ENCODE measurements around the gene REPIN1.

REPIN1 gene

DNA sequence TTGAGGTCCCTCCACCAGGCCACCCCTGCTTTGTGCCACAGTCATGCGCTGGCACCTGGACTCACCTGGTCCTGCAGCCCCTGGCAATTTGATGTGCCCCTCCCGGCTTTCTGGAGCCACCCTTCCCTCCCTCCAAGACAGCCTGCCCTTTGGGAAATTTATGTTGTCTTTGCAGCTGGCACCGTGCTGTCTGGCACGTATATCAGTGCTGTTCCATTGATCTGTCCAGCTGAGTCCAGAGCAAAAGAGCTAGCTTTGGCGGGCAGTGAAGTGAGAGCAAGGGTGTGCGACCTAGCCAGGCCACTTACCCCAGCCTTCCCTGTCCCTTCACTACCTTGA lies 32.9 kb upstream of the REPIN1 start:
- Histone ChIP-seq H3K4me1 (ENCODE audit: control insufficient read depth in 1 of 2, insufficient read depth in 2 of 2, low read length in 2 of 2) (peaks cover 7 to 11% of the 10 kb centered on the region in 2 experiments), H3K14ac (ENCODE audit: low read length) (no peak overlapping the region), H4K8ac (ENCODE audit: low read depth, low read length) (no peak overlapping the region), H2BK12ac (ENCODE audit: low read length) (no peak overlapping the region), H3K4me2 (ENCODE audit: low read length) (no peak overlapping the region), H3K23ac (ENCODE audit: low read length) (no peak overlapping the region), H3K4ac (ENCODE audit: low read depth, low read length) (no peak overlapping the region), H2AK5ac (ENCODE audit: low read length) (no peak overlapping the region), H4K91ac (ENCODE audit: low read depth, low read length) (no peak overlapping the region), H3K27me3 (ENCODE audit: insufficient read depth, low read length) (no peaks in the 10 kb centered on the region), H3K9me3 (ENCODE audit: insufficient read depth, low read depth, low read length) (no peaks in the 10 kb centered on the region), H3K27ac (ENCODE audit: low read depth, low read length) (no peak overlapping the region), H3K36me3 (ENCODE audit: control insufficient read depth in 1 of 2, insufficient read depth in 2 of 2, low read length in 2 of 2) (peaks cover 3 to 19% of the 10 kb centered on the region in 2 experiments), H3K4me3 (ENCODE audit: low read depth, low read length) (no peak overlapping the region), H3K18ac (ENCODE audit: low read length) (no peak overlapping the region), H3K79me1 (ENCODE audit: low read length) (peaks cover 3% of the 10 kb centered on the region), H2BK5ac (ENCODE audit: low read depth, low read length, poor library complexity) (no peak overlapping the region), H3K79me2 (ENCODE audit: control insufficient read depth, insufficient read depth, low read length, poor library complexity) (peaks cover under 1% of the 10 kb centered on the region), H2BK120ac (ENCODE audit: insufficient read depth, low read length, poor library complexity) (no peak overlapping the region), H3K9ac (ENCODE audit: low read length) (no peak overlapping the region), H4K12ac (ENCODE audit: low read depth, low read length) (no peak overlapping the region), H2AFZ (ENCODE audit: insufficient read depth, low read length, poor library complexity) (no peak overlapping the region)
- WGBS (ENCODE audit: extremely low coverage, insufficient coverage, insufficient read length) = no CpG with 5 or more reads among the region's 6 CpGs
- no peak for DNase-seq

- no peak overlapping the region for H3K9ac ChIP-seq (ENCODE audit: low read length)
- H3K4me3 ChIP-seq (ENCODE audit: low read depth, low read length) = no peak overlapping the region
- H3K27ac ChIP-seq (ENCODE audit: low read depth, low read length) = no peak overlapping the region
- no peak overlapping the region for H4K8ac ChIP-seq (ENCODE audit: low read depth, low read length)
- H2BK12ac ChIP-seq (ENCODE audit: low read length) = no peak overlapping the region
- H3K9me3 ChIP-seq (ENCODE audit: insufficient read depth, low read depth, low read length) = no peaks in the 10 kb centered on the region
- H2BK5ac ChIP-seq (ENCODE audit: low read depth, low read length, poor library complexity) = no peak overlapping the region
- no peak overlapping the region for H3K4ac ChIP-seq (ENCODE audit: low read depth, low read length)
- H3K36me3 ChIP-seq (ENCODE audit: control insufficient read depth in 1 of 2, insufficient read depth in 2 of 2, low read length in 2 of 2) = peaks cover 3 to 19% of the 10 kb centered on the region in 2 experiments
- H2AK5ac ChIP-seq (ENCODE audit: low read length) = no peak overlapping the region
- H3K79me1 ChIP-seq (ENCODE audit: low read length) = peaks cover 10% of the 10 kb centered on the region
- H3K18ac ChIP-seq (ENCODE audit: low read length) = no peak overlapping the region
- no peak overlapping the region for H3K4me2 ChIP-seq (ENCODE audit: low read length)
- H2BK120ac ChIP-seq (ENCODE audit: insufficient read depth, low read length, poor library complexity) = no peak overlapping the region
- no peak for DNase-seq
- H3K23ac ChIP-seq (ENCODE audit: low read length) = no peak overlapping the region
- H3K27me3 ChIP-seq (ENCODE audit: insufficient read depth, low read length) = no peaks in the 10 kb centered on the region
- peaks cover 14 to 17% of the 10 kb centered on the region in 2 experiments for H3K4me1 ChIP-seq (ENCODE audit: control insufficient read depth in 1 of 2, insufficient read depth in 2 of 2, low read length in 2 of 2)
- no CpG with 5 or more reads among the region's 14 CpGs for WGBS (ENCODE audit: extremely low coverage, insufficient coverage, insufficient read length)
- peaks cover 7% of the 10 kb centered on the region for H3K79me2 ChIP-seq (ENCODE audit: control insufficient read depth, insufficient read depth, low read length, poor library complexity)
- no peak overlapping the region for H3K14ac ChIP-seq (ENCODE audit: low read length)
- H4K91ac ChIP-seq (ENCODE audit: low read depth, low read length) = no peak overlapping the region
- no peak overlapping the region for H2AFZ ChIP-seq (ENCODE audit: insufficient read depth, low read length, poor library complexity)
- no peak overlapping the region for H4K12ac ChIP-seq (ENCODE audit: low read depth, low read length)
Observed at GRCh38 chr7:150336746-150337145, 31.9 kb upstream of the REPIN1 start.

DNA sequence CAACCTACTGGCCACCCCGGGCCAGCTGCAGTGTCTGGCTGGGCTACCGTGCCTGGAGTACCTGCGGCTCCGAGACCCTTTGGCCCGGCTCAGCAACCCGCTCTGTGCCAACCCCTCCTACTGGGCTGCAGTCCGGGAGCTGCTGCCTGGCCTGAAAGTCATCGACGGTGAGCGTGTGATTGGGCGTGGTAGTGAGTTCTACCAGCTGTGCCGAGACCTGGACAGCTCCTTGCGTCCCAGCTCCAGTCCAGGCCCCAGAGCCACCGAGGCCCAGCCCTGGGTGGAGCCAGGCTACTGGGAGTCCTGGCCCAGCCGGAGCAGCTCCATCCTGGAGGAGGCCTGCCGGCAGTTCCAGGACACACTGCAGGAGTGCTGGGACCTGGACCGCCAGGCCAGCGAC lies 31.4 kb upstream of the REPIN1 start:
- H3K27ac ChIP-seq (ENCODE audit: low read depth, low read length) = no peak overlapping the region
- H3K23ac ChIP-seq (ENCODE audit: low read length) = no peak overlapping the region
- WGBS (ENCODE audit: extremely low coverage, insufficient coverage, insufficient read length) = no CpG with 5 or more reads among the region's 18 CpGs
- H3K27me3 ChIP-seq (ENCODE audit: insufficient read depth, low read length) = no peaks in the 10 kb centered on the region
- H3K36me3 ChIP-seq (ENCODE audit: control insufficient read depth in 1 of 2, insufficient read depth in 2 of 2, low read length in 2 of 2) = peaks cover 3 to 19% of the 10 kb centered on the region in 2 experiments
- no peak for DNase-seq
- no peak overlapping the region for H4K8ac ChIP-seq (ENCODE audit: low read depth, low read length)
- no peak overlapping the region for H2BK12ac ChIP-seq (ENCODE audit: low read length)
- no peak overlapping the region for H3K9ac ChIP-seq (ENCODE audit: low read length)
- H3K4ac ChIP-seq (ENCODE audit: low read depth, low read length) = no peak overlapping the region
- H3K4me3 ChIP-seq (ENCODE audit: low read depth, low read length) = no peak overlapping the region
- no peak overlapping the region for H4K12ac ChIP-seq (ENCODE audit: low read depth, low read length)
- no peaks in the 10 kb centered on the region for H3K9me3 ChIP-seq (ENCODE audit: insufficient read depth, low read depth, low read length)
- H3K18ac ChIP-seq (ENCODE audit: low read length) = no peak overlapping the region
- H3K4me1 ChIP-seq (ENCODE audit: control insufficient read depth in 1 of 2, insufficient read depth in 2 of 2, low read length in 2 of 2) = peaks cover 14 to 17% of the 10 kb centered on the region in 2 experiments
- H3K14ac ChIP-seq (ENCODE audit: low read length) = no peak overlapping the region
- H2BK120ac ChIP-seq (ENCODE audit: insufficient read depth, low read length, poor library complexity) = no peak overlapping the region
- H2BK5ac ChIP-seq (ENCODE audit: low read depth, low read length, poor library complexity) = no peak overlapping the region
- H4K91ac ChIP-seq (ENCODE audit: low read depth, low read length) = no peak overlapping the region
- peaks cover 10% of the 10 kb centered on the region for H3K79me1 ChIP-seq (ENCODE audit: low read length)
- H2AFZ ChIP-seq (ENCODE audit: insufficient read depth, low read length, poor library complexity) = no peak overlapping the region
- H2AK5ac ChIP-seq (ENCODE audit: low read length) = no peak overlapping the region
- H3K4me2 ChIP-seq (ENCODE audit: low read length) = no peak overlapping the region
- peaks cover 7% of the 10 kb centered on the region for H3K79me2 ChIP-seq (ENCODE audit: control insufficient read depth, insufficient read depth, low read length, poor library complexity)

DNA sequence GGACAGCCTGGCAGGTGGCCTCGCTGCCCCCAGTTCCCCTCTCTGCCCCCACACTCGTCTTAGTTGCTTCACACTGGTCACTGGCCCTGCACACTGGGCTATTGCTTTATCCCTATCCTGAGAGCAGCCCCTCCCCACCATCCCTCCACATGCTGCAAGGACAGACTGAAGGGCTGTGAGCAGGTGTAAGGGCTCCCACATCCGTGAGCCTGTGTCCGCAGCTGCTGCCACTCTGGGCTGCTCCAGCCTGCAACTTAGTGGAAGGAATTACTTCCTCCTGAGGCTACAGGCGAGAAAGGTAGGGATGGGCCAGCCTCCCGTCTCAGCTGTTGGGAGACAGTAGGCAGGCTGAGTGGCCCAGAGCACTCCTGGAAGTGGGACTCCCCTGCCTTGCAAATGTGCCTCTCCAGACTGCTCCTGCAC lies 31.0 kb upstream of the REPIN1 start:
- Histone ChIP-seq H3K36me3 (ENCODE audit: control insufficient read depth in 1 of 2, insufficient read depth in 2 of 2, low read length in 2 of 2) (peaks cover 3 to 19% of the 10 kb centered on the region in 2 experiments), H3K79me1 (ENCODE audit: low read length) (peaks cover 10% of the 10 kb centered on the region), H3K4ac (ENCODE audit: low read depth, low read length) (no peak overlapping the region), H2BK120ac (ENCODE audit: insufficient read depth, low read length, poor library complexity) (no peak overlapping the region), H3K23ac (ENCODE audit: low read length) (no peak overlapping the region), H3K18ac (ENCODE audit: low read length) (no peak overlapping the region), H3K27me3 (ENCODE audit: insufficient read depth, low read length) (no peaks in the 10 kb centered on the region), H4K12ac (ENCODE audit: low read depth, low read length) (no peak overlapping the region), H2AK5ac (ENCODE audit: low read length) (no peak overlapping the region), H2BK12ac (ENCODE audit: low read length) (no peak overlapping the region), H3K14ac (ENCODE audit: low read length) (no peak overlapping the region), H3K9me3 (ENCODE audit: insufficient read depth, low read depth, low read length) (no peaks in the 10 kb centered on the region), H3K27ac (ENCODE audit: low read depth, low read length) (no peak overlapping the region), H2BK5ac (ENCODE audit: low read depth, low read length, poor library complexity) (no peak overlapping the region), H3K4me1 (ENCODE audit: control insufficient read depth in 1 of 2, insufficient read depth in 2 of 2, low read length in 2 of 2) (peaks cover 14 to 17% of the 10 kb centered on the region in 2 experiments), H3K4me3 (ENCODE audit: low read depth, low read length) (no peak overlapping the region), H3K4me2 (ENCODE audit: low read length) (no peak overlapping the region), H3K9ac (ENCODE audit: low read length) (no peak overlapping the region), H4K8ac (ENCODE audit: low read depth, low read length) (no peak overlapping the region), H2AFZ (ENCODE audit: insufficient read depth, low read length, poor library complexity) (no peak overlapping the region), H4K91ac (ENCODE audit: low read depth, low read length) (no peak overlapping the region), H3K79me2 (ENCODE audit: control insufficient read depth, insufficient read depth, low read length, poor library complexity) (peaks cover 7% of the 10 kb centered on the region)
- no peak for DNase-seq
- no CpG with 5 or more reads among the region's 6 CpGs for WGBS (ENCODE audit: extremely low coverage, insufficient coverage, insufficient read length)
